Endodermal cell (in vitro differentiated cells): ENCODE measurements around the gene NUPR1. TPM values are rescaled to one million over a fixed set of nuclear protein-coding genes. Genes with fewer than 3 reads are reported as not detected.
"Not testable (repeated sequence)": the region's sequence is repeated elsewhere in the genome, so short reads cannot be mapped to it uniquely, and the experiment has no call there.

Experiments
- DNase-seq: peaks from one replicate; pipeline ENCODE4 v3.0.0-alpha.2; 2017
- H3K27ac ChIP-seq: 2 replicates; pipeline ENCODE4 v1.5.1; 2013; ENCODE audit warnings: mild to moderate bottlenecking, low read depth, low read length, moderate library complexity
- H3K27me3 ChIP-seq: 2 replicates; pipeline ENCODE4 v1.6.1; 2013; ENCODE audit warnings: mild to moderate bottlenecking, low read length, moderate library complexity; ENCODE audit not compliant: insufficient read depth, control insufficient read depth, poor library complexity, severe bottlenecking
- H3K36me3 ChIP-seq: 2 replicates; pipeline ENCODE4 v1.7.0; 2013; ENCODE audit warnings: mild to moderate bottlenecking, low read length, moderate library complexity; ENCODE audit not compliant: control insufficient read depth, insufficient read depth
- H3K4me1 ChIP-seq: one replicate; pipeline ENCODE4 v1.7.0; 2013; ENCODE audit warnings: low read length; ENCODE audit not compliant: control insufficient read depth, insufficient read depth
- H3K4me3 ChIP-seq: 2 replicates; pipeline ENCODE4 v1.5.1; 2013; ENCODE audit warnings: mild to moderate bottlenecking, low read length, moderate library complexity
- H3K9ac ChIP-seq: 2 replicates; pipeline ENCODE4 v1.6.1; 2013; ENCODE audit warnings: mild to moderate bottlenecking, low read length, moderate library complexity; ENCODE audit not compliant: poor library complexity, severe bottlenecking; ENCODE audit errors: extremely low read depth
- H3K9me3 ChIP-seq: 2 replicates; pipeline ENCODE4 v1.6.1; 2013; ENCODE audit warnings: mild to moderate bottlenecking, low read length, moderate library complexity; ENCODE audit not compliant: control insufficient read depth
- H3K27ac Mint-ChIP-seq: 2 replicates; pipeline ENCODE4 v1.8.0; 2020; ENCODE audit warnings: mixed read lengths
- H3K27me3 Mint-ChIP-seq: 2 replicates; pipeline ENCODE4 v1.8.0; 2021; ENCODE audit warnings: mild to moderate bottlenecking, mixed read lengths; ENCODE audit not compliant: insufficient read depth
- H3K36me3 Mint-ChIP-seq: 2 replicates; pipeline ENCODE4 v1.8.0; 2020; ENCODE audit warnings: low read depth, mixed read lengths
- H3K4me1 Mint-ChIP-seq: 2 replicates; pipeline ENCODE4 v1.8.0; 2020; ENCODE audit warnings: mixed read lengths
- H3K4me3 Mint-ChIP-seq: 2 replicates; pipeline ENCODE4 v1.8.0; 2020; ENCODE audit warnings: mild to moderate bottlenecking, moderate library complexity, mixed read lengths
- H3K9me3 Mint-ChIP-seq: 2 replicates; pipeline ENCODE4 v1.8.0; 2020; ENCODE audit warnings: mild to moderate bottlenecking, mixed read lengths
- CTCF ChIP-seq: fragments of 200-600 bp; sonication (generic); conservative IDR thresholded peaks from 2 replicates; pipeline ENCODE4 v1.5.0; 2021; ENCODE audit warnings: antibody characterized with exemption, mild to moderate bottlenecking
- WGBS, 2 experiments: methylation state at CpG; one replicate each; pipeline versions ENCODE4 v1.1.5 to v1.1.7; 2013; ENCODE audit warnings: missing lambda C conversion rate in 2 of 2, mixed read lengths in 1 of 2; ENCODE audit not compliant: insufficient coverage in 1 of 2, insufficient read length in 1 of 2; 5-methylcytosine and 5-hydroxymethylcytosine counted together
- total RNA-seq, 2 donors: library from RNA; stranded (reverse); fragmentation: NEBNext Ultra II Directional in 1 of 2; extraction: Animal tissue kit (Norgen Biotek cat#: 25700) in 1 of 2; gene quantifications; 2 replicates in 1 of 2; 3 replicates in 1 of 2; pipeline ENCODE4 v1.2.1, GENCODE V29; 2021

NUPR1 gene
- total RNA-seq, 2 donors from 2014 or later: not detected

- TF ChIP-seq CTCF: no peak
- H3K27me3 ChIP-seq: no peaks in the 10 kb centered on the region
- H3K9me3 ChIP-seq: peaks cover 9% of the 10 kb centered on the region
- Mint-ChIP-seq H3K36me3 (peaks cover 19% of the 10 kb centered on the region), H3K4me3 (no peak overlapping the region), H3K9me3 (peaks cover 18% of the 10 kb centered on the region), H3K27me3 (no peaks in the 10 kb centered on the region), H3K27ac (no peak overlapping the region), H3K4me1 (peaks cover 23% of the 10 kb centered on the region)
- no peak for DNase-seq
- WGBS, 2 experiments: 98 to 100% methylated on average over 1 to 4 of the region's 4 CpGs
- no peaks in the 10 kb centered on the region for H3K4me1 ChIP-seq
- H3K36me3 ChIP-seq: no peaks in the 10 kb centered on the region
- H3K9ac ChIP-seq: no peak overlapping the region
- H3K27ac ChIP-seq: no peak overlapping the region
- no peak overlapping the region for H3K4me3 ChIP-seq
Measured at GRCh38 chr16:28569968-28570752, 31.4 kb upstream of the NUPR1 start.

- H3K4me3 ChIP-seq: no peak overlapping the region
- H3K9me3 ChIP-seq: peaks cover 9% of the 10 kb centered on the region
- 90 to 100% methylated on average over 3 of the region's 5 CpGs for WGBS, 2 experiments
- H3K9me3 Mint-ChIP-seq: peaks cover 18% of the 10 kb centered on the region
- peaks cover 15% of the 10 kb centered on the region for H3K4me1 Mint-ChIP-seq
- no peaks in the 10 kb centered on the region for H3K27me3 Mint-ChIP-seq
- no peaks in the 10 kb centered on the region for H3K4me1 ChIP-seq
- no peak overlapping the region for H3K9ac ChIP-seq
- peaks cover 23% of the 10 kb centered on the region for H3K36me3 Mint-ChIP-seq
- H3K27ac ChIP-seq: no peak overlapping the region
- H3K36me3 ChIP-seq: no peaks in the 10 kb centered on the region
- no peak overlapping the region for H3K27ac Mint-ChIP-seq
- no peaks in the 10 kb centered on the region for H3K27me3 ChIP-seq
- TF ChIP-seq CTCF: no peak
- no peak overlapping the region for H3K4me3 Mint-ChIP-seq
- DNase-seq: no peak
Measured at GRCh38 chr16:28569021-28569420, 30.2 kb upstream of the NUPR1 start.

- H3K4me1 ChIP-seq: no peaks in the 10 kb centered on the region
- H3K4me3 Mint-ChIP-seq: no peak overlapping the region
- H3K27me3 ChIP-seq: no peaks in the 10 kb centered on the region
- 90 to 98% methylated on average over 2 of the region's 2 CpGs for WGBS, 2 experiments
- H3K27ac ChIP-seq: no peak overlapping the region
- H3K27ac Mint-ChIP-seq: no peak overlapping the region
- peaks cover 23% of the 10 kb centered on the region for H3K36me3 Mint-ChIP-seq
- no peak for TF ChIP-seq CTCF
- no peak overlapping the region for H3K9ac ChIP-seq
- no peak for DNase-seq
- no peaks in the 10 kb centered on the region for H3K4me1 Mint-ChIP-seq
- H3K9me3 Mint-ChIP-seq: peaks cover 18% of the 10 kb centered on the region
- peaks cover 9% of the 10 kb centered on the region for H3K9me3 ChIP-seq
- no peaks in the 10 kb centered on the region for H3K27me3 Mint-ChIP-seq
- peak overlapping the region; percentile 2 for H3K4me3 ChIP-seq
- H3K36me3 ChIP-seq: no peaks in the 10 kb centered on the region
Measured at GRCh38 chr16:28567292-28567691, 28.5 kb upstream of the NUPR1 start.

GRCh38 chr16:28566233-28566925, 27.6 kb upstream of the NUPR1 start:
- not testable (repeated sequence) for H3K4me3 Mint-ChIP-seq, H3K27ac ChIP-seq, H3K27ac Mint-ChIP-seq, H3K9ac ChIP-seq, H3K9me3 ChIP-seq, DNase-seq, H3K27me3 ChIP-seq, H3K27me3 Mint-ChIP-seq, H3K4me1 ChIP-seq, H3K36me3 ChIP-seq, H3K4me1 Mint-ChIP-seq, H3K4me3 ChIP-seq
- Mint-ChIP-seq H3K36me3 (peaks cover 26% of the 10 kb centered on the region), H3K9me3 (peaks cover 19% of the 10 kb centered on the region)
- 93 to 98% methylated on average over 3 to 4 of the region's 4 CpGs for WGBS, 2 experiments
